Coronary artery (tissue), 2 donors: ENCODE data around the gene SLC51A.

Source experiments
- DNase-seq: peaks from one replicate; pipeline ENCODE4 v3.0.0-alpha.2; 2017; ENCODE audit warnings: low spot score
- H3K27ac ChIP-seq, 2 donors: fragments of 200-600 bp; sonication (generic); one replicate each; pipeline ENCODE4 v1.5.1; 2016 to 2019
- H3K4me3 ChIP-seq: fragments of 200-600 bp; sonication (generic); 2 replicates; pipeline ENCODE4 v1.5.1; 2016; ENCODE audit warnings: mild to moderate bottlenecking, moderate library complexity
- TF ChIP-seq, protein P1 (sequence below): fragments of 200-600 bp; sonication (generic); IDR thresholded peaks from one replicate; pipeline ENCODE4 v1.5.1; 2019; ENCODE audit warnings: antibody characterized with exemption

The SLC51A gene

GRCh38 chr3:196219194-196219969 lies 3.0 kb downstream of the SLC51A start:
- H3K27ac ChIP-seq: peak overlapping the region in 1 of 2 donors; percentile 10
- no peak for DNase-seq
- H3K4me3 ChIP-seq: peak overlapping the region; percentile 60
- TF ChIP-seq, protein P1, sequence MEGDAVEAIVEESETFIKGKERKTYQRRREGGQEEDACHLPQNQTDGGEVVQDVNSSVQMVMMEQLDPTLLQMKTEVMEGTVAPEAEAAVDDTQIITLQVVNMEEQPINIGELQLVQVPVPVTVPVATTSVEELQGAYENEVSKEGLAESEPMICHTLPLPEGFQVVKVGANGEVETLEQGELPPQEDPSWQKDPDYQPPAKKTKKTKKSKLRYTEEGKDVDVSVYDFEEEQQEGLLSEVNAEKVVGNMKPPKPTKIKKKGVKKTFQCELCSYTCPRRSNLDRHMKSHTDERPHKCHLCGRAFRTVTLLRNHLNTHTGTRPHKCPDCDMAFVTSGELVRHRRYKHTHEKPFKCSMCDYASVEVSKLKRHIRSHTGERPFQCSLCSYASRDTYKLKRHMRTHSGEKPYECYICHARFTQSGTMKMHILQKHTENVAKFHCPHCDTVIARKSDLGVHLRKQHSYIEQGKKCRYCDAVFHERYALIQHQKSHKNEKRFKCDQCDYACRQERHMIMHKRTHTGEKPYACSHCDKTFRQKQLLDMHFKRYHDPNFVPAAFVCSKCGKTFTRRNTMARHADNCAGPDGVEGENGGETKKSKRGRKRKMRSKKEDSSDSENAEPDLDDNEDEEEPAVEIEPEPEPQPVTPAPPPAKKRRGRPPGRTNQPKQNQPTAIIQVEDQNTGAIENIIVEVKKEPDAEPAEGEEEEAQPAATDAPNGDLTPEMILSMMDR: no peak

- no peak for DNase-seq
- TF ChIP-seq, protein P1: no peak
- H3K4me3 ChIP-seq: no peak overlapping the region
- peak overlapping the region in 1 of 2 donors; percentile 10 for H3K27ac ChIP-seq
Observed at GRCh38 chr3:196219970-196220311, 3.6 kb downstream of the SLC51A start.

DNA sequence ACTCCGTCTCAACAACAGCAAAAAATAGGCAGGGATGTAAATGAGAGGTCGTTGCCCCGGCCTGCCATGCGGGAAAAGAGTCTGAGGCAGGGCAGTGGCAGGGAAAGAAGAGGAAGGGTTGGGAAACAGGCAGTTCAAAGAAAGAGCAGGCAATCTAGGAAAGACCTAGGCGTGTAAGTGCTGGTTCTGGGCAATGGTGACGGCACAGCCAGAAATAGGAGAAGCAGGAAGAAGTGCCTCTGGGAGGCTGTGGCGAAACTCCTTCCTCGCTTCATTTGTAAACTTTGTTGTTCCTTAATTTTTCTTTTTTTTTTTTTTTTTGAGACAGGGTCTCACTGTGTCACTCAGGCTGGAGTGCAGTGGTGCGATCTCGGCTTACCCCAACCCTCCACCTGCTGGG lies 4.3 kb downstream of the SLC51A start:
- no peak for DNase-seq
- TF ChIP-seq, protein P1: no peak
- H3K27ac ChIP-seq: no peak overlapping the region
- H3K4me3 ChIP-seq: no peak overlapping the region

DNA sequence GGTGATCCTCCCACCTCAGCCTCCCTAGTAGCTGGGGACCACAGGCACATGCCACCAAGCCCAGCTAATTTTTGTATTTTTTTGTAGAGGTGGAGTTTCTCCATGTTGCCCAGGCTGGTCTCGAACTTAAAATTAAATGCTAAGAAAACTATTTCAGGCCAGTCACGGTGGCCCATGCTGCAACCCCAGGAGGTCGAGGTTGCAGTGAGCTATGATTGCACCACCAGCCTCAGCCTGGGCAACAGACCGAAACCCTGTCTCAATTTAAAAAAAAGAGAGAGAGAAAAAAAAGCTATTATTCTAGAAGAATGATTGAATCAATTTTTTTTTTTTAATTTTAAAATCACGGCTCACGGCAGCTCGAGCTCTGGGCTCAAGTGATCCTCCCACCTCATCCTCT lies 4.7 kb downstream of the SLC51A start:
- no peak overlapping the region for H3K27ac ChIP-seq
- no peak overlapping the region for H3K4me3 ChIP-seq
- TF ChIP-seq, protein P1: no peak
- no peak for DNase-seq

DNA sequence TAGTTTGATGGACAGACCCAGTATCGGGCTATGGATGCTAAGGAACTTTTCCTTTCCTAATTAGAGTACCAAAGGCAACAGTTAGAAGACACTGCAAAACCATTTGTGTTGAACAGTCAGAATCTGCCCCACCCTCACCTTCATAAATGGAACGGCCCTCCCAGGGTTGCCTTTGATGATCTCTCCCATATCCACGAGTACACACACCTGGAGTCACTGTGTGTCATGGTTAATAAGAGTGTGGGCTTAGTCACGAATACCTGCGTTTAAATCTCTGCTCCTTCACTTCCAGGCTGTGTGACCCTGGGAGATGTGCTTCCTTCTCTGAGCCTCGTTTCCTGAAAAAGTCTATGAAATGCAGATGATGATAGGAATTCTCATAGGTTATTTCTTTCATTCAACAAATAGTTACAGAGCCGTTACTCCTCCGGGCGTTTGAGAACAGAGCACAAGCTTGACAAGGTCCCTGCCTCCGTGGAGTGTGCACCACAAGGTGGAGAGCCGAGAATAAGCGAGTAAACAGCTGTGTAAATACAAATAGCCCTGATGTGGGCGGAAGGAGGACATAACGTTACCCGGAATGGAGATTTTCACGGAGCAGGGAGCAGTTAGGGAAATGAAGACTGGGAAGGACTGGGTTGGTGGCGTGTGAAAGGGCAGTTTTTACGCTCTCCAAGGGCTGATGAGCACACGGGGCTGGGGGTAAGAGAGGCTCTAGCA lies 6.7 kb downstream of the SLC51A start:
- Histone ChIP-seq H3K27ac (no peak overlapping the region), H3K4me3 (no peak overlapping the region)
- DNase-seq: no peak
- TF ChIP-seq, protein P1: no peak

- Histone ChIP-seq H3K27ac (no peak overlapping the region), H3K4me3 (no peak overlapping the region)
- TF ChIP-seq, protein P1: no peak
- no peak for DNase-seq
Observed at GRCh38 chr3:196225086-196225485, 8.8 kb downstream of the SLC51A start.
